NCI-H446 treated with DMSO at 0.1 percent for 48 hours (cell line): ENCODE measurements around the gene CEP63.
A peak's percentile ranks its signal among the peaks of the same experiment; 100 is the strongest.
"Not testable (repeated sequence)": the region's sequence is repeated elsewhere in the genome, so short reads cannot be mapped to it uniquely, and the experiment has no call there.

Experiments used
- DNase-seq: peaks from one replicate; lab custom pipeline; 2025; lab: John Stamatoyannopoulos, UW

CEP63 gene

GRCh38 chr3:134576426-134576825 lies 90.6 kb downstream of the CEP63 start:
- DNase-seq, result no peak

GRCh38 chr3:134576831-134577230 lies 91.0 kb downstream of the CEP63 start:
- no peak for DNase-seq

- no peak for DNase-seq
These were observed 93.3 kb downstream of the CEP63 start for GRCh38 chr3:134579141-134579665.

DNA sequence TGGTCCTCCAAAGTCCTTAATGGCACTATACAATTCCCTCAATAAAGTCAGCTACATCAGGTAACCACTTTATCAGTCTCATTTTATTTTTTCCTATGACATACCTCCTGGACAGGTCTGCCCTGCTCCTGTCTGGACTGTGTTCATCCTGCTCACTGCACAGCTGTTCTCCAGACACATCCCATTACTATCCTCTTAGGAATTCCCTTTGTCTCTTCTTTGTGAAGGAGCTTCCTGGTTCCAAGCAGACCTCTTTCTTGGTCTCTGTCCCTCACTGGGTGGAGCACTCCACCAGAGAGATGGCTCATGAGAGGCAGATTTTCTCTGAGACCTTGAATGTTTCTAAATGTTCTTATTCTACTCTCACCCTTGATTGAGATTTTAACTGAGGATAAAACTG lies 104.9 kb downstream of the CEP63 start:
- DNase-seq, result no peak

DNA sequence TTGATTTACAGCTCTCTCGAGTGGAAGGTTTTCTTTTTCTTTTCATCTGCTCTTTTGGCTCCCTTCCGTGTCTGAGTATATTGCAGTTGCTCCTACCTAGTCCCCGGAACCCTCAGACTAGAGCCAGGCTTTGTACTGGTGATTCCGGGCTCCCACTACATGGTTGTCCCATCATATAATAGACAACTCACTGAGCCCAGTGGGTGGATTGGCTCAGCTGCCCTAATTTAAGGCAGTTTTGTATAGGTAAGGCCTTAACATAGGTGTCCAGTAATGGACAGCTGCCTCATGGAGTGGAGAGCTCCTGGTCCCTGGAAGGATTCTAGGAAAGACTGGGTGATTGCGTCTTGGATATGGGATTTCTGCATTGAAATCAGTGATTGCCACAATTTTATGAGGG lies 106.9 kb downstream of the CEP63 start:
- no peak for DNase-seq

- no peak for DNase-seq
These were observed 108.5 kb downstream of the CEP63 start for GRCh38 chr3:134594331-134594741.

GRCh38 chr3:134594986-134595385 lies 109.1 kb downstream of the CEP63 start:
- DNase-seq, result not testable (repeated sequence)

DNA sequence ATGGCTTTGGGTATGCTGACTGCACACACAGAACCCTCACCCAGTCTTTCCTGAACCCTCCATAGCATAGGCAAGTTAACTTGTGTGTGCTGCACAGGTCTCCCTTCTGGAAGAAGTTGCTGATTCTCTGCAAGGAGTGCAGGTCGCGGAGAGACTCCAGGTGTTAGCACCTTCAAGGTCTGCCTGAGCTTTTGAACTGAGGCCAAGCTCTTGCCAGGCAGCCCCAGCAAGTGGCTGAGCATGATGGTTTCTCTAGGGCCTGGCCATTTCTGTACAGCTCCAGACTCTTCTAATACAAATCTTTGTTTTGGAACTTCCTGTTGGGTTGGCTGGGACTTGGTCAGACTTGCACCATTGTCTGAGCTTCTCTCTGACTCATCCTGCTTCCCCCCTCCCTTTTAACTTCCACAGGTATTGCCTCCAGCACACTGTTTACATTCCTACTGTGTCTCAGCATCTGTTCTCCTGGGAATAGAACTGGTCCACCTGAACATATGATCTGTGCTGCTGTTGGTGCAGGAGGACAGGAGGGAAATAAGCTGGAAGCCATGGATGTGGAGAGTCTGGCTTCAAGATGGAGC lies 111.6 kb downstream of the CEP63 start:
- no peak for DNase-seq

DNA sequence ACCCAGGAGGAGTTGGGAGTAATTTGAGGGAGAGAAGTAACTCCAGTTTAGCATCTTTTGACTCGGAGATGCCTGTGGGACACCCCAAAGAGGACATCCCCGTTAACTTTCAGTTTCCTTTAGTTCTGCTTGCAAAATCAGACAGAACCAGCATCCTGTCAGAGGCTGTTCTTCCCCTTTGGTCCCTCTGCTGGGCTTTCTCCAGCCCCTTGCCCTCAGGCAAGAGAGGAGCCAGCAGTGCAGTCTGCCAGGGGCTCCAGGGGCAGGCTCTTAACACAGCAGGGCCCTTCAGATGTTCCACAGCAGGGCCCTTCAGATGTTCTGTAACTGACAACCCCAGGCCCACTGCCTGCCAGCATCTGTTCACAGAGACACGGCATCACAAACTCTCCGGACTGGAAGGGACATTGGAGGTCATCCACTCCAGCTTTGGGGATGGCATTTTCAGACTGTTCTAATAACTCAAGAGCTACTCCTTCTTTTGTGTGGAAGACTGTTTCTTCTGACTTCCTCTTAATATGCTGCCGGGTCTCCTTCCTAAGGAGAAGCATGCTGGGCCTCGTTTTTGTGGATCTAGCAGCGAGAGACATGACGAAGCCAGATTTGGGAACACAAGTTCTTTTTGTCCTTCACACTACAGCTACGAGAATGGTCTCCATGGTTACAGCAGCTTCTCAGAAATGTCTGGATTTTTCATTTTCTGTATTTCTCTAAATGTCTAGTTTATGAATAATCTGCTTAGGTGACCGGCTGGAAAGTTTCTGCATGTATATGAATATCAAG lies 113.1 kb downstream of the CEP63 start:
- no peak for DNase-seq

DNA sequence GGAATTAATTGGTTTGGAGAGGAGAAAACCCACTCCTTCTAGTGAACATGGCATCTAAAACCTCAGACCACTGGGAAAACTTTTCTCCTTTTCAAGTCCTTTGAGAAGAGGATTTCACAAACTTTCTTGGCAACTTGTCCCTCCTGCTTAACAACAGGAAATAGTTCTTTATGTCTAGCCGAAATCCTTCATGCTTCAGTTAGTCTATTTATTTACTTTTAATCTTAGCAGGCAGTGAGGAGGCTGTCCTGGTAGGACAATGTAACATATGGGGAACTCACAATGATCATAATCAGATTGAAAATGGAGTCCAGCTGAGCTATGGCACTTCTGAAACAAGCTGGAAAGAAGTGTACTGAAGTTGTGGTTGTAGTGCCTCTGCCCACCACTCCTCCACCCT lies 114.3 kb downstream of the CEP63 start:
- no peak for DNase-seq

DNA sequence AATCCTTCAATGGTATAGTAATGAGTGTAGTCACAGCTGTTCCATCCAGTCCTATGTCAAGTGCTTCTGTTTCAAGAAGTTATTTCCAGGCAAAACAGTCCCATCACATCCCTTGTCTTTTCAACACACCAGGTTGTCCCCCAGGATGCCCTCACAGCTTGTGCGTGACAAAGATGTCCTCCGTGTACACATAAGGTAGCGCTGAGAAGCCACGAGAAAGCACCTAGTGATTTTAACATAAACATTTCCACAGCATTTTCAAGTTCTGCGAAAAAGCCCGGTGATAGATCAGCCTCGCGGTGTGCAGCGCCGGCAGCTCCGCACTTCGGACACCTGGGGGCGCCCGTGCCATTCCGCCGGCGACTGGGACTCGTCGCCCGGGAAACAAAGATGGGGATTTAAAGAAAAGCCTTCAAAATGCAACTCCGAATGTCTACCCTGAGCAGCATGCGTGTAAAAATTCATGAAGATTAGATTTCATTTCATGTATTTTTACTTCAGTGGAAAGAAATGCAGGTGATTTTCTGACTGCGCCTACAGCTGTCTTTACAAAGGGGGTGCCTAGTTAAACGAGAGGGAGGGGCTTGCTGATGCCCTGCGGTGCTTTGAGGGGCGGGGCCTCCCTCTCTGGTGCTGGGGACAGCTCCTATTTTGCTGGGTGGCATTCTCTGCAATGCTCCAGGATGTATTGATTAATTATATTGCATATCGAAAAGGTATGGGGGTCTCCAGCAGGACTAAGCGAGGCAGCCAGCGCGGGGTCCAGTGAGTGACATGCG lies 115.0 kb downstream of the CEP63 start:
- peak; percentile 29 for DNase-seq

DNA sequence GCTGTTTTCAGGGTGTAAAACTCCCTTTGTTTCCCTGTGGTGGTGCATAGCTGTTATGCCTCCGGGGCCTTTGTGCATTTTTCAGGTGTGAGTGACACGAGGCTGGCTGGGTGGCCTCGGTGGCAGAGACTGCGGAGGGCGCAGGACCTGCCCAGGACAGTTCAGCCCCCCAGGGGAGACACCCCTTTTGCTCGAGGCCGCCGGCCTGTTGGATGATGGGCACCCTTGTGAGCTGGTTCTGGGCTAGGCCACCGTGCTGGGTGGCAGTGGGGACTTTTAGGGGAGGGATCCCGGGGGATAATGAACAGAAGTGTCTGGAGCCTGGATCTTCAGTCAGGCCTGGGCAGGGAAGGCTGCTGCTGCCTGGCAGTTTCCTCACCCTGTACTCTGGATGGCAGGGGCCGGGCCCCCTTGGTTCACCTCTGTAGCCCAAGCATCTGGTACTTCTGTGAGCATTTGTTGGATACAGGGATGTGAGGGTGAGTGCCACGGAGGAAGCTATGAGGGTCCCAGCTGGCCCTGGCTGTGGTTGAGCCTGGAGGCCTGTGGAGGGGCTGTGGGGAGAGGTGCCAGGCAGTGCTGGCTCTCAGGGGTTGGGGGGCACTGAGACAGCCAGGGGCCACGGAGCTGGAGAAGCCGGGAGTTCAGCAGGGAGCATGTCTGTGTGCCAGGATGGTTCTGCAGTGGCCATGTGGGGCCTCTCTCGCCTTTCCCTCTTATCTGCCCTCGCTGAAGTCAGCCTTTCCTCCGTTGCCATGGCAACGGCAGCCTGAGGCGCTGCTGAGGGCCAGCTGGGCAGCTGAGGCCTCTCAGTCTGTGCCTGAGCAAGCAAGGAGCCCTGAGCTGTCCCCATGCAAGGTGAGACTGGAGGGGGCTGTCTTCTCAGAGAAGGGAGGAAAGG lies 115.9 kb downstream of the CEP63 start:
- DNase-seq, result peak; percentile 52

DNA sequence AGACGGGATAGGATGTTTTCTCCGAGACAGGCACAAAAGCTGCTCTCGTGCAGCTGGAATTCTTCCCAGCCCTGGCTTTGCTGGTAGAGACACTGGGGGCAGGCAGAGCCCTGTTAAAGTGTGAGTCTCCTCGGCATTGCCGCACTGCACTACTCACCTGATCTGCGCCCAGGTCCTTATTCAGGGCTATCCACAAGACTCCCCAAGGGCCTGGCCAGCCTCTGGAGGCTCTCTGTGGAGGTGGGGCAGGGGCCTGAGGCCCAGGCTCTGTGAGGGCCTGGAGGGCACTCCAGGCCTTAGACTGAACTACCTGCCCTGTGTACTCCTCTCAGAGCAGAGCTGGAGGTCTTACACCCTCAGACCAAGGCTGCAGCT lies 116.6 kb downstream of the CEP63 start:
- no peak for DNase-seq

DNA sequence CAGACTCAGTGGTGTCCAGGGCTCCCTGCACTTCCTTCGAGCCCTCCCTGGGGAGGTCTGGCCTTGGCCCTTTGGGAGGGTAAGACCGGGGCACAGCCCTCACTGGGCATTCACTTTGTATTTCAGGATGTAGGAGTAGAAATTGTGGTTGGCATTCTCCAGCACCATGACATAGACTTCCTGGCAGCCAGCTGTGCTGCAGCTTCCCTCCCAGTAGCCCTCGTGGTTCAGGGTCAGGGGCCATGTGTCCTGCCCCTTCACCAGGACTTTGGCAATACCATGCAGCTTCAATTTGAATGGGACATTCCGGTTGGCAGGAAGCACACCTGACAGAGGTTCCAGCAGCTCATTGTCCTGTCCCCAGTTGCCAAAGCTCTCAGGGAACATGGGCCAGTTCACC lies 117.6 kb downstream of the CEP63 start:
- no peak for DNase-seq

- no peak for DNase-seq
These were observed 118.1 kb downstream of the CEP63 start for GRCh38 chr3:134603956-134604355.

GRCh38 chr3:134605556-134605955 lies 119.7 kb downstream of the CEP63 start:
- DNase-seq, result no peak

DNA sequence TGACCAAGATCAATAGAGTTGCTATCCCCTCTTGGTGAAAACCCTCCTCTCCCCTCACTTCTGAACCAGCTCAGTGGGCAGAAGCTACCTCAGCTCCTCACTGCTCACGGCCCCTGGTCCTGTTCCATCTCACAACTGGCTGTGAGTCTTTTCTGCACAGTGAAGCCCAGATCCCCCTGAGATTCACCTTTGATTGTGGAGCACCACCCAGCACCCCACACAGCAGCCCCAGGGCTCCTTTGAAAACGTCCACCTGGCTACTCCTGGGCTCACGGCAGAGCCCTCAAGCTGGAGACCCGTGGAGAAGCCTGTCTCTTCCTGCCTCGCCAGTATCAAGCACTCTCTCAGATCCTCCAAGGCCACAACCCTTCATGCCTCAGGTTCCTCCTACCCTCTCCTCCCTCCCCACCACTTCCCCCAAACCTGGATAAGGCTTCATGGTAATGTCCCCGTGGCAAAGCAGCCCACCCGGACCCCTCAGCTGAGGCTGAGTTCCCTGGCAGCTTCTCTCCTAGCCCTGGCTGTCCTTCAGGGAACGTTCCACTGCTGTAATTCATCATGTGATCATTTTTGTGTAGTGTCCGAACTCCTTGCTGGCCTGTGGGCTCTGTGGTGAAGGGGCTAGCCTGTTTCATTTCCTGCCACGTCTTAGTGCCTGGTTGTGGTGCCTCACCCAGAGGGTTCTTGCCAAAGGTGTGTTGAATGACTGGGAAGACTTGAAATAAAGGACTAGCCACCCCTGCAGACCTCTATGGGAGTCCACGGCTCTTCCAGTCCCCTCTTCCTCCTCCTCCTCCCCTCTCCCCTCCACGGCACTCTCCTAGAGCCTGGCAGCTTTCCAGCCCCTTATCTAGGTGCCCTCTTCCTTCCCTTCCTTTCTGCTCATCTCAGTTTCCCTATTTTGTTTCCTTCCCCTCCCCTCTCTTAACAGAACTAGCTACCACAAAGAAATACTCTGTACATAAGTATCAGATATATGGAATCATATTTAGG lies 120.5 kb downstream of the CEP63 start:
- no peak for DNase-seq

DNA sequence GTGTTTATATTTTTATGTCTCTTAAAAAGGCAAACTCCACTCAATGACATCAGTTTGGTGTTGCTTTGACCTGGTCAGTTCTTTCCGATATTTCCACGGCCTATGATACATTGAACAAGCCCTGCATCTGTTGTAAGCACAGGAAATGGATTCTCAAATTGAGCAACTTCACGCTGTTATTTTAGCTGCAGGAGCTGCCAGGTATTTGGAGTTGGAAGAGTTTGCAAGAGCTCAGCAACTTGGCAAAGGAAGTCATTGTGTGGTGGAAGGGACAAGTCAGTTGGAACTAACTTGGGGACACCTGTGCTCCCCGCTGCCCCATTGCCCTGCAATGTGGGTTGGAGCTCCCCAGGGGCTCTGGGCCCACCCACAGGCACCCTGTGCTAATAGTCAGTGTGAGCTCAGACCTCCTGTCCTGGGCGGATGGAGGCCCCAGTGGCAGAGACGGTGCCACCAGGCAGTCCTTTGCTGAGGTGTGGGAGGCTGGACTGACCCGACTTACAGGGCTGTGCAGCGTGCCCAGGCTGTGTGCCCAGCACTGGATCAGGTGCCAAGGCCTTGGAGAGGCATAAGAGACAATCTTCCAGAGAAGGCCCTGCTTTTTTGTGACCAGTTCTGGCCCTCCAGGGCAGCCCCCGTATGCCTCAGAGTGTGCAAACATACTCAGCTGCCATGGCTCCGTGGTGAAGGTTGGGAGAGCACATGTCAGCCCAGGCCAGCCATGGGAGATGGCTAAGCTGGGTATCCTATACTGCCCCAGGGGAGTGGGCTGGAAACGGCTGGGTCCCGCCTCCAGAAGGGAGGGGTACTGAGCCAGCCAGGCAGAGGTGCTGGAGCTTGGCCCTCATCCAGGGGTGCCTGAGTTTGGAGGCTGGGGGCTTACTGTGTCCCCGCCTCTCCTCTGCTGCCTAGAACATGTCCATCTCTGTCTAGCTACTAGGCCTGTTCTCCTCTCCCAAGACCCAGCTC lies 121.5 kb downstream of the CEP63 start:
- DNase-seq, result no peak

DNA sequence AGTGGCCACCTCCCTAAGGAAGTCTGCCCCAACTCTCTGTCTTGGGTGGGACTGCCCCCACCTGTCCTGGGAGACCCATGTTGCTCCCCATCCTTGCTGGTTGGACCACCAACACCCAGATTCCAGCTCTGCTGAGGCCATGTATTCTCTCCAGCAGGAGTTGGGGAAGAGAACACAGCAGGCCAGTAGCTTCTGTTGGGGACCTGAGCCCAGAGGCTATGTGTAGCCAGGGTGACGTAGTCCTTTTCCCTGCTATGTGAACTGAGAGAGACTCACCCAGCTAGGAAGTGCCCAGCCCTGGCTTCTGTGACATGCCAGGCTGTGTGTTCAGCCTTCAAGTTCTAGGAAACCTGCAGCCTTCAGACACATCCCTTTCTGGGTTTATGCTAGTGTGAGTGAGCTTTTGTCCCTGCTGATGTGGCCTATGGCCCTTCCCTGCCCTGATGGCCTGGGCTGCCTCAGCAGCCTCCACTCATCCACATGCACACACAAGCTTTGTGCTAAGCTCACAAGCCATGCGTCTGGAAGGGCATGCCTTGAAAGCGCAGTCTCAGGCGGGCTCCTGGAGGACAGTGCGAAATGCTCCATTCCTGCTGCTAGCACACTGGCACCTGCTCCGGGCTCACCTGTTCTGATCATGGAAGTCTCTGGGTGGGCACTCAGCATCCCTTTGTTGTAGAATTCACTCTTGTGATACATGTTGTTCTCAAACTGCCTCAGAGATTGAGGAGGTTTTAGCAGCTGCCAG lies 122.3 kb downstream of the CEP63 start:
- DNase-seq, result no peak
